CD4-positive, alpha-beta T cell treated with Interferon gamma for 1 hour (primary cell): Measurements from ENCODE around the gene BEX4.
A peak's percentile ranks its signal among the peaks of the same experiment; 100 is the strongest.

Source experiments
- DNase-seq: peaks from one replicate; pipeline ENCODE4 v3.0.0-alpha.2; 2020

BEX4 gene

GRCh38 chrX:103240155-103240554 lies 25.2 kb downstream of the BEX4 start:
- no peak for DNase-seq

- DNase-seq, result no peak
Observed at GRCh38 chrX:103248553-103248952, 33.6 kb downstream of the BEX4 start.

- DNase-seq, result no peak
Observed at GRCh38 chrX:103249805-103250204, 34.9 kb downstream of the BEX4 start.

- DNase-seq, result no peak
Observed at GRCh38 chrX:103250977-103251376, 36.1 kb downstream of the BEX4 start.

GRCh38 chrX:103253608-103254007 lies 38.7 kb downstream of the BEX4 start:
- no peak for DNase-seq

GRCh38 chrX:103254171-103254824 lies 39.4 kb downstream of the BEX4 start:
- peak; percentile 14 for DNase-seq

- DNase-seq, result peak; percentile 54
Observed at GRCh38 chrX:103254921-103255493, 40.1 kb downstream of the BEX4 start, which contains the start of gene TCEAL8. TCEAL8 (minus strand) TSS chrX:103255155; CDS start chrX:103253979, 1,176 bp downstream.

- DNase-seq, result no peak
Observed at GRCh38 chrX:103256651-103257050, 41.7 kb downstream of the BEX4 start.

GRCh38 chrX:103258275-103258674 lies 43.4 kb downstream of the BEX4 start:
- DNase-seq, result no peak
